Measurements from ENCODE around the gene TSR3.

The TSR3 gene

GRCh38 chr16:1351215-1351581 lies 480 bp downstream of the TSR3 start:
- DNase-seq (ENCODE audit: low read depth): no peak

- no peak for DNase-seq (ENCODE audit: low read depth)
These were observed 987 bp downstream of the TSR3 start for GRCh38 chr16:1350691-1351090.

- no peak for DNase-seq (ENCODE audit: low read depth)
These were observed 1.7 kb downstream of the TSR3 start for GRCh38 chr16:1349951-1350350.

GRCh38 chr16:1349351-1349750 lies 2.3 kb downstream of the TSR3 start:
- no peak for DNase-seq (ENCODE audit: low read depth)

GRCh38 chr16:1348926-1349325 lies 2.8 kb downstream of the TSR3 start:
- no peak for DNase-seq (ENCODE audit: low read depth)

- no peak for DNase-seq (ENCODE audit: low read depth)
These were observed 3.2 kb downstream of the TSR3 start for GRCh38 chr16:1348441-1348840.

GRCh38 chr16:1347962-1348361 lies 3.7 kb downstream of the TSR3 start:
- no peak for DNase-seq (ENCODE audit: low read depth)

- DNase-seq (ENCODE audit: low read depth): no peak
These were observed 4.3 kb downstream of the TSR3 start for GRCh38 chr16:1347286-1347855.

GRCh38 chr16:1346422-1347285 lies 5.0 kb downstream of the TSR3 start:
- DNase-seq (ENCODE audit: low read depth): no peak

- DNase-seq (ENCODE audit: low read depth): no peak
These were observed 5.8 kb downstream of the TSR3 start for GRCh38 chr16:1345651-1346421.

- DNase-seq (ENCODE audit: low read depth): no peak
These were observed 6.6 kb downstream of the TSR3 start for GRCh38 chr16:1345087-1345486.

GRCh38 chr16:1344499-1344898 lies 7.2 kb downstream of the TSR3 start:
- DNase-seq (ENCODE audit: low read depth): no peak

- DNase-seq (ENCODE audit: low read depth): no peak
These were observed 8.0 kb downstream of the TSR3 start for GRCh38 chr16:1343428-1344242.

GRCh38 chr16:1342526-1343427 lies 8.9 kb downstream of the TSR3 start:
- DNase-seq (ENCODE audit: low read depth): peak; percentile 64

GRCh38 chr16:1341495-1342420 lies 9.9 kb downstream of the TSR3 start:
- no peak for DNase-seq (ENCODE audit: low read depth)

GRCh38 chr16:1340730-1341494 lies 10.8 kb downstream of the TSR3 start:
- no peak for DNase-seq (ENCODE audit: low read depth)

GRCh38 chr16:1338855-1339675 lies 12.6 kb downstream of the TSR3 start:
- no peak for DNase-seq (ENCODE audit: low read depth)

GRCh38 chr16:1338119-1338730 lies 13.5 kb downstream of the TSR3 start:
- no peak for DNase-seq (ENCODE audit: low read depth)

Measured in HS-5 (cell line).